ENCODE measurements around the gene SIN3B.

The SIN3B gene

DNA sequence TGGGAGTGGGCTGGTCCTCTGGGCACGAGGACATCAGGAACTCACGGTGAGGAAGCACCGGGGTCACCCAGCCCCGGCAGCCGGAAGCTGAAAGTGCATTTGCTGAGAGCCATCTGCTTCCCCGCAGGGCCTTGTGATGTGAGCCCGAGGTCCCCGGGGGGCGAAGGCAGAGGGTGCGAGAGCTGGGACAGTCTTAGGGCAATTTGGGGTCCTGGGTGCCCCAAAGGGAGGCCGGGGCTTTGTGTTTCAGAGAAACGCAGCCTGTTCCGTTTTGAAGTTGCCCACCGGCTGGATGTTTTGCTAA, 64.4 kb downstream of the SIN3B start:
- Mint-ChIP-seq H3K27me3 (ENCODE audit: low read depth) (peaks cover 15% of the 10 kb centered on the region), H3K4me1 (peaks cover 4% of the 10 kb centered on the region), H3K27ac (no peak overlapping the region), H3K9me3 (no peaks in the 10 kb centered on the region), H3K36me3 (ENCODE audit: low read depth) (no peaks in the 10 kb centered on the region), H3K4me3 (no peak overlapping the region)
- TF ChIP-seq, protein P1, sequence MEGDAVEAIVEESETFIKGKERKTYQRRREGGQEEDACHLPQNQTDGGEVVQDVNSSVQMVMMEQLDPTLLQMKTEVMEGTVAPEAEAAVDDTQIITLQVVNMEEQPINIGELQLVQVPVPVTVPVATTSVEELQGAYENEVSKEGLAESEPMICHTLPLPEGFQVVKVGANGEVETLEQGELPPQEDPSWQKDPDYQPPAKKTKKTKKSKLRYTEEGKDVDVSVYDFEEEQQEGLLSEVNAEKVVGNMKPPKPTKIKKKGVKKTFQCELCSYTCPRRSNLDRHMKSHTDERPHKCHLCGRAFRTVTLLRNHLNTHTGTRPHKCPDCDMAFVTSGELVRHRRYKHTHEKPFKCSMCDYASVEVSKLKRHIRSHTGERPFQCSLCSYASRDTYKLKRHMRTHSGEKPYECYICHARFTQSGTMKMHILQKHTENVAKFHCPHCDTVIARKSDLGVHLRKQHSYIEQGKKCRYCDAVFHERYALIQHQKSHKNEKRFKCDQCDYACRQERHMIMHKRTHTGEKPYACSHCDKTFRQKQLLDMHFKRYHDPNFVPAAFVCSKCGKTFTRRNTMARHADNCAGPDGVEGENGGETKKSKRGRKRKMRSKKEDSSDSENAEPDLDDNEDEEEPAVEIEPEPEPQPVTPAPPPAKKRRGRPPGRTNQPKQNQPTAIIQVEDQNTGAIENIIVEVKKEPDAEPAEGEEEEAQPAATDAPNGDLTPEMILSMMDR (IDR thresholded peaks at IDR 0.05; ENCODE audit: unreplicated experiment in 3 of 3) = no peak

DNA sequence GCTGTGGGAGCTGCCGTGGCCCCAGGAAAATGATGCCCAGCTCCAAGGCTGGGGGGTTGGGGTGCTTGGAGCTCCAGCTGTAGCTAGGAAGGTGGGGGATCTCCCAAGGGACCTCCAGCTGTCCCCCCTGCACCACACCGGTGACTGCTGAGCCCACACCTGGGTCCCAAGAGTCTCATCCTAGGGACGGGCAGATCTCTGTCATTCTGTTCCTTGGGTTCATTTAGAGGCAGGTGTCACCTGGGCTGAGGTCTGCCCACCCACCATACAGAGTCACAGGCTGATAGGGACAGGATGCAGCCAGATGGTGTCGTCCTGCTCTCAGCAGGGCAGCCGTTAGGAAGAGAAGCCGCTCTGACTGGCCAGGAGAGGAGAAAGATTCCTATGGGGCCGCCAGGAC, 64.9 kb downstream of the SIN3B start:
- H3K36me3 Mint-ChIP-seq (ENCODE audit: low read depth) = no peaks in the 10 kb centered on the region
- TF ChIP-seq, protein P1 (IDR thresholded peaks at IDR 0.05; ENCODE audit: unreplicated experiment in 3 of 3) = no peak
- peaks cover 5% of the 10 kb centered on the region for H3K4me1 Mint-ChIP-seq
- H3K9me3 Mint-ChIP-seq = no peaks in the 10 kb centered on the region
- H3K27me3 Mint-ChIP-seq (ENCODE audit: low read depth) = peaks cover 15% of the 10 kb centered on the region
- H3K27ac Mint-ChIP-seq = no peak overlapping the region
- no peak overlapping the region for H3K4me3 Mint-ChIP-seq

DNA sequence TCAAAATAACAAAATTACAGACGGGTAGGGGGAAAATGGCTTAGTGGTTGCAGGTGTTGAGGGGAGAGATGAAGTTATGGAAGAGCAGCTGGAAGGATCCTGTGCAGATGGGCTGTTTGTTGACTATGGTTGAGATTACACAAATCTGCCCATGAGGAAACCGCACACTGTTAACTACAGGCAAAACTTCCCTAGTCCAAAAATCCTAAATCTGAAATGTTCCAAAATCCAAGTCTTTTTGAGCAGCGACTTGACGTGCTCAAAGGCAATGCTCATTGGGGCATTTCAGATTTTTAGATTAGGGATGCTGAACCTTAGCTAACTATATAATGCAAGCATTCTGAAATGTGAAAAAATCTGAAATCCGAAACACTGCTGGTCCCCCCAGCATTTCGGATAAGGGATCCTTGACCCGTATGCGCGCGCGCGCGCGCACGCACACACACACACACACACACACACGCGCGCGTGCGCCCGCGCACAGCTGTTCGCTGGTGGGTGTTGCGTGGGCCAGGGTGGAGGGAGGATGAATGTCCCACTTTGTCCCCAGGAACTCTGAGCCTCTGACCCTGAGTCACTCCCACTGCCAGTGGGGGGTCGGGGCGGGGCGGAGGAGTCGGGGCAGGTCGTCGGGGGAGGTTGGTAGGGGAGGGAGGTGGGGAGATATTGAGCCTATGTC, 66.4 kb downstream of the SIN3B start:
- peaks cover 15% of the 10 kb centered on the region for H3K27me3 Mint-ChIP-seq (ENCODE audit: low read depth)
- no peaks in the 10 kb centered on the region for H3K36me3 Mint-ChIP-seq (ENCODE audit: low read depth)
- H3K27ac Mint-ChIP-seq = no peak overlapping the region
- H3K4me1 Mint-ChIP-seq = peaks cover 5% of the 10 kb centered on the region
- H3K9me3 Mint-ChIP-seq = no peaks in the 10 kb centered on the region
- TF ChIP-seq, protein P1 (IDR thresholded peaks at IDR 0.05; ENCODE audit: unreplicated experiment in 3 of 3) = no peak
- H3K4me3 Mint-ChIP-seq = peak overlapping the region; percentile 70 to 74 (median 74)

DNA sequence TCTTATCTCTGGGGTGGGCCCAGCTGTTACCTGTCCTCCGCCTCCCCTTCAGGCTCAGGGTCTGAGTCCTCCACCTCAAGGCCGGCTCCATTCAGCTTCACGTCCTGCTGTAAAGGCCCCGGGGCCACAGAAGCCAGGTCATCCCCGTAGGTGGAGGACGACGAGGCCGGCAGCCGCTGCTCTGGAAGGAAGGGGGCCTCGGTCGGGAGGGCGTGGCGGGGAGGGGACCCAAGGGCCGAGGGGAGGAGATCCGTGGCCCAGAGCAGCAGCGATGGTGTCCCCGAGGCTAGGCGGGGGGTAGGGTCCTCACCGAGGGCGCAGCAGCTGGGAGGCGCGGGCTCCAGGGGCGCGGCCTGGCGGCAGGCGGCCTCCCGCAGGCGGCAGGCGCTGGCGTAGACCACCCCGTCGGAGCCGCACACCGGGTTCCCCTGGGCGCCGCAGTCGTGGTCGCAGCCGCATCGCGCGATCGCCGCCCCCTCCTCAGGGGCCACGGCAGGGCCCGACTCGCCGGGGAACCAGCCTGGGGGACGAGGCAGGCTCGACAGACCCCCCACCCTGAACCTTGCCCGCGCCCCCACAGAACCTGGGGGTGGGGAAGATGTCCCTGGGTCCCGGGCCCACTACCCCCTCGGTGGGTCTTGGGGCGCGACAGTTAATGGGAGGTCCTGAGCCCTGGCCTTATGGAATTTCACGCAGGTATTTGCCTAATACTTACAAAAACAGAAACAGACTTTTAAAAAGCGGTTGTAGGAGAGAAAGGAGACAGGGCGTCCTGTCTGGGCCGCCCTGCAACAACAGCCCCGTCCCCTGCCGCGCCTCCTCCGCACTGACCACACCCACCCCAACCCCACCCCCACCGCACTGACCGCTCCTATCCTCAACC, 67.2 kb downstream of the SIN3B start:
- Mint-ChIP-seq H3K9me3 (no peaks in the 10 kb centered on the region), H3K27me3 (ENCODE audit: low read depth) (peaks cover 15% of the 10 kb centered on the region), H3K27ac (no peak overlapping the region), H3K36me3 (ENCODE audit: low read depth) (no peaks in the 10 kb centered on the region), H3K4me3 (peak overlapping the region; percentile 84 to 86 (median 84)), H3K4me1 (peaks cover 5% of the 10 kb centered on the region)
- TF ChIP-seq, protein P1 (IDR thresholded peaks at IDR 0.05; ENCODE audit: unreplicated experiment in 3 of 3) = no peak

DNA sequence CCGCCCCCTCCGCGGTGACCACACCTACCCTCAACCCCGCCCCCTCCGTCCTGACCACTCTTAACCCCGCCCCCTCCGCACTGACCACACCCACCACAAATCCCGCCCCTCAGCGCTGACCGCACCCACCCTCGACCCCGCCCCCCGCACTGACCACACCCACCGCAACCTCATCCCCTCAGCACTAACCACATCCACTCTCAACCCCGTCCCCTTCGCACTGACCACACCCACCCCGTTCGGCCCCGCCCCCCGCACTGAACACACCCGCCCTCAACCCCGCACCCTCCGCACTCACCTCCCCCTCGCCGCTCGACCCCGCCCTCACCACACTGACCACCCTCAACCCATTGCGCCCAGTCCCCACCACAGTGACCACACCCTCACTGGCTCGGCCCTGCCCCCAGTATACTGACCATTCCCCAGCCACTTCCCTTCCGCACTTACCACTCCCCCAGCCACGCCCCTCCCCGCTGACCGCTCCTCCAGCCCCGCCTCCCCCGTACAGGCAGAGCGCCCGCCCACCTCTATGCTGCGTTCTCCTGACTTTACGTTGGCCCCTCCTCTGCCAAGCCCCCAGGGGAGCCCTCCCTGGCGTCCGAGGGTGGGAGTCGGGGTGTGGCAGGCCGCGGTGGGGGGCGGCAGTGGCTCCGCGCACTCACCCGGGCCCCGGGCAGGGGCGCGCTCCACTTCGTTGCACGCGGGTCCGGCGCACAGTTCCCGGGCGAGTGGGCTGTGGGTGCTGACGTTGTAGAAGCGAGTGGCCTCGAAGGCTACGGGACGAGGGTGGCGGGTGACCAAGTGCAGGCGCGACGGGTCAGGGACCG, 68.0 kb downstream of the SIN3B start:
- H3K9me3 Mint-ChIP-seq = no peaks in the 10 kb centered on the region
- H3K27me3 Mint-ChIP-seq (ENCODE audit: low read depth) = peaks cover 15% of the 10 kb centered on the region
- H3K27ac Mint-ChIP-seq = no peak overlapping the region
- peaks cover 5% of the 10 kb centered on the region for H3K4me1 Mint-ChIP-seq
- TF ChIP-seq, protein P1 (IDR thresholded peaks at IDR 0.05; ENCODE audit: unreplicated experiment in 3 of 3) = no peak
- H3K4me3 Mint-ChIP-seq = peak overlapping the region; percentile 84 to 86 (median 84)
- no peaks in the 10 kb centered on the region for H3K36me3 Mint-ChIP-seq (ENCODE audit: low read depth)
